Keratinocyte (primary cell): ENCODE results near the gene CD79A. TPM values are rescaled to one million over a fixed set of nuclear protein-coding genes. Genes with fewer than 3 reads are reported as not detected.

ENCODE experiments used
- DNase-seq: peaks from one replicate; pipeline ENCODE4 v3.0.0-alpha.2; 2011; ENCODE audit warnings: low read depth, missing footprints, low spot score
- FAIRE-seq: peaks from 2 replicates; lab custom pipeline; 2011; peaks lifted over from hg19 to GRCh38; lab: Jason Lieb, UNC
- H2AFZ ChIP-seq: 2 replicates; pipeline ENCODE4 v1.6.0; 2012; ENCODE audit warnings: low read length, control low read depth, inconsistent platforms; ENCODE audit not compliant: control insufficient read depth
- H3K27ac ChIP-seq: 2 replicates; pipeline ENCODE4 v1.5.1; 2011; ENCODE audit warnings: low read length; ENCODE audit not compliant: control insufficient read depth, insufficient read depth
- H3K27me3 ChIP-seq: 3 replicates; pipeline ENCODE4 v1.6.0; 2011; ENCODE audit warnings: low read length; ENCODE audit not compliant: control insufficient read depth, insufficient read depth; ENCODE audit errors: extremely low read depth
- H3K36me3 ChIP-seq, 2 experiments: 2 replicates in 1 of 2; 3 replicates in 1 of 2; pipeline ENCODE4 v1.5.1; 2011; ENCODE audit warnings: low read length in 2 of 2, mild to moderate bottlenecking in 1 of 2; ENCODE audit not compliant: control insufficient read depth in 2 of 2, insufficient read depth in 2 of 2; ENCODE audit errors: extremely low read depth in 1 of 2
- H3K4me1 ChIP-seq: 3 replicates; pipeline ENCODE4 v1.5.1; 2011; ENCODE audit warnings: low read length; ENCODE audit not compliant: control insufficient read depth, insufficient read depth; ENCODE audit errors: extremely low read depth
- H3K4me2 ChIP-seq: 3 replicates; pipeline ENCODE4 v1.6.0; 2011; ENCODE audit warnings: low read depth, low read length; ENCODE audit not compliant: control insufficient read depth, insufficient read depth; ENCODE audit errors: extremely low read depth
- H3K4me3 ChIP-seq, 3 experiments: fragments of 200-600 bp in 1 of 3; sonication (generic) in 1 of 3; 2 replicates in 2 of 3; 3 replicates in 1 of 3; pipeline ENCODE4 v1.5.1; 2011 to 2016; ENCODE audit warnings: low read length in 3 of 3, mild to moderate bottlenecking in 3 of 3, control low read depth in 2 of 3, inconsistent platforms in 1 of 3, low read depth in 1 of 3, mixed read lengths in 1 of 3, mixed run types in 1 of 3, moderate library complexity in 1 of 3; ENCODE audit not compliant: control insufficient read depth in 2 of 3, insufficient read depth in 2 of 3; ENCODE audit errors: extremely low read depth in 1 of 3
- H3K79me2 ChIP-seq: 2 replicates; pipeline ENCODE4 v1.6.0; 2012; ENCODE audit warnings: low read length; ENCODE audit not compliant: control insufficient read depth, insufficient read depth
- H3K9ac ChIP-seq: 3 replicates; pipeline ENCODE4 v1.6.0; 2011; ENCODE audit warnings: low read length; ENCODE audit not compliant: control insufficient read depth, insufficient read depth; ENCODE audit errors: extremely low read depth
- H3K9me1 ChIP-seq: 3 replicates; pipeline ENCODE4 v1.6.0; 2011; ENCODE audit warnings: low read length; ENCODE audit not compliant: control insufficient read depth, insufficient read depth; ENCODE audit errors: extremely low read depth
- H3K9me3 ChIP-seq: 2 replicates; pipeline ENCODE4 v1.5.1; 2012; ENCODE audit warnings: low read depth, low read length; ENCODE audit not compliant: control insufficient read depth
- H4K20me1 ChIP-seq: 3 replicates; pipeline ENCODE4 v1.6.0; 2011; ENCODE audit warnings: low read length; ENCODE audit not compliant: control insufficient read depth, insufficient read depth; ENCODE audit errors: extremely low read depth
- CTCF ChIP-seq, 3 experiments: IDR thresholded peaks in 1 of 3; conservative IDR thresholded peaks in 1 of 3; optimal IDR thresholded peaks in 1 of 3; 2 replicates in 2 of 3; 3 replicates in 1 of 3; pipeline versions ENCODE3 to v1.5.1; 2011; ENCODE audit warnings: low read length in 3 of 3, mild to moderate bottlenecking in 3 of 3, moderate library complexity in 2 of 3, control low read depth in 1 of 3, inconsistent platforms in 1 of 3; ENCODE audit not compliant: insufficient read depth in 2 of 3; ENCODE audit errors: extremely low read depth in 1 of 3
- EZH2 ChIP-seq: IDR thresholded peaks from one replicate; pipeline ENCODE4 v1.6.1; 2012; ENCODE audit warnings: inconsistent platforms, mild to moderate bottlenecking, low read length, moderate library complexity
- dilution Hi-C: fragments of 300-500 bp; cut with MboI; formaldehyde crosslinking; loops from one replicate; pipeline ENCODE4 v1.7.0; 2020; ENCODE audit warnings: low sequenced_read_pairs; ENCODE audit not compliant: extremely low pct_ligation_motif_present
- polyA plus RNA-seq, 5 experiments: library from polyadenylated mRNA; depleted of rRNA in 3 of 5; stranded (reverse) in 3 of 5; stranded (forward) in 1 of 5; unstranded in 1 of 5; fragments of >200 nt; gene quantifications; 1 replicate in 1 of 5; 2 replicates in 3 of 5; 3 replicates in 1 of 5; pipeline versions ENCODE4 v1.2.1 to v1.2.3, GENCODE V29; 2011 to 2012; ENCODE audit warnings: missing spikeins in 2 of 5, low read depth in 1 of 5, low replicate concordance in 1 of 5

Gene CD79A
- polyA plus RNA-seq, 1 donor (not counting 4 experiments of a cell fraction or from before 2014, with no cell fraction given), result 0.07 TPM

DNA sequence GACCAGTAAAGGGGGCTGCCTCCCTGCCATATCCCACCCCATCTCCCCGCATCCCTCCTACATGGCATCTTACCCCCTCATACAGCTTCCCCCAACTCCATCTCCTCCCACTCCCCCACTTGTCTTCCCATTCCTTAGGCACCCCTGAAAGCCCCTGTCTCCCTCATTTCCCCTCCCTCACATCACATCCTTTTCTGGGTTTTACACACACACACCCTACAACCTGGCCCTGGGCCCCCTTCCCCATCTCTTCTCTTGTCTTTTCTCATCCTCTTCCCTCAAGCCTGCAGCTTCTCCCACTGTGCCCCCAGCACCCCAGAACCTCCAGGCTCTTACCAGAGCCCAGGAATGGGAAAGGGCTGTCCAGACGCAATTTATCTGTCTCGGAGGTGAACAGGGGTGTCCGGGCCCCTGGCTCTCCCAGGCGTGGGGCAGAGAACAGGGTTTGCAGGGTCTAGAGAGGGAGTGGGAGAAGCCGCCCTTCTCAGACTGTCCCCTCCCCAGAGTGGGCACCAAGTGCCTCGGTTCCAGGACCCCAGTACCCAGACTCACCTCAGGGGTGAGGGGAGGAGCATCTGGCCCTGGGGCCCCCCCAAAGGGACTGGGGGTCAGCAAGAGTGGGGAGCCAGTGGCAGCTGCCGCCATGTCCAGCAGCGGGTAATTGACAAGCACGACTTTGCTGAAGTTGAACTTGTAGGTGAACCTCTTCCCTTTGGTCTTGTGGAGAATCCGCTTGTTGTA is 31.8 kb downstream of the CD79A start:
- H3K9ac ChIP-seq, result no peak overlapping the region
- FAIRE-seq (no peak), DNase-seq (no peak)
- peaks cover 38% of the 10 kb centered on the region for H3K27me3 ChIP-seq
- H2AFZ ChIP-seq, result no peak overlapping the region
- H3K9me1 ChIP-seq, result no peaks in the 10 kb centered on the region
- peaks cover 16% of the 10 kb centered on the region for H4K20me1 ChIP-seq
- dilution Hi-C loops, result no loop called here
- TF ChIP-seq EZH2 (no peak), CTCF (optimal IDR thresholded peaks at IDR 0.05 in 1 of 3, IDR thresholded peaks at IDR 0.05 in 1 of 3, conservative IDR thresholded peaks at IDR 0.05 in 1 of 3; ENCODE audit: extremely low read depth in 1 of 3, insufficient read depth in 2 of 3, low read length in 3 of 3) (no peak)
- H3K4me2 ChIP-seq, result no peak overlapping the region
- no peaks in the 10 kb centered on the region for H3K79me2 ChIP-seq
- H3K36me3 ChIP-seq, result peaks cover 22% of the 10 kb centered on the region in 2 experiments
- H3K4me3 ChIP-seq, result no peak overlapping the region
- H3K27ac ChIP-seq, result no peak overlapping the region
- H3K9me3 ChIP-seq, result no peaks in the 10 kb centered on the region
- no peaks in the 10 kb centered on the region for H3K4me1 ChIP-seq

DNA sequence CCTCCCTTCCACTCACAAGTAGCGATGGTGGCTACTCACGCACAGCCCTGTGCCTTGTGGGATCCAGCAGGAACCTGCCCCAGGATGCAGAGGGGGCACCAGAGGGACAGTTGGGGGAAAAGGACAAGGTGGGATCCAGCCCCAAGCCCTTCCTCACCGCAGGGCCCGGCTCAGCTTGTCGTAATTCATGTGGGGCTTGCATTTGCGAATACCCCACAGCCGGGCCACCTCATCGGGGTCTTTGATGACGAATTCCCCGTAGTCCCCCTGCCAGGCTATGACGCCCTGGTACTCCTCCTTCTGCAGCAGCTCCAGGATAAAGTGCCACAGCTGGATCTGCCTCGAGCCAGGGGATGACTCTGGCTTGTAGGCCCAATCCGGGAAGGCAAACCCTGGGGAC is 32.6 kb downstream of the CD79A start:
- Histone ChIP-seq H3K36me3 (peaks cover 15 to 16% of the 10 kb centered on the region in 2 experiments), H3K27ac (no peak overlapping the region), H4K20me1 (peaks cover 16% of the 10 kb centered on the region), H3K9me1 (no peaks in the 10 kb centered on the region), H3K4me3 (no peak overlapping the region), H2AFZ (no peak overlapping the region), H3K4me2 (no peak overlapping the region), H3K79me2 (no peaks in the 10 kb centered on the region), H3K9me3 (no peaks in the 10 kb centered on the region), H3K27me3 (peaks cover 46% of the 10 kb centered on the region), H3K4me1 (no peaks in the 10 kb centered on the region), H3K9ac (no peak overlapping the region)
- FAIRE-seq, result no peak
- TF ChIP-seq EZH2 (no peak), CTCF (optimal IDR thresholded peaks at IDR 0.05 in 1 of 3, IDR thresholded peaks at IDR 0.05 in 1 of 3, conservative IDR thresholded peaks at IDR 0.05 in 1 of 3; ENCODE audit: extremely low read depth in 1 of 3, insufficient read depth in 2 of 3, low read length in 3 of 3) (no peak)
- dilution Hi-C loops, result no loop called here
- DNase-seq, result no peak
